Measurements from ENCODE around the gene NSFL1C. TPM values are rescaled to one million over a fixed set of nuclear protein-coding genes. Genes with fewer than 3 reads are reported as not detected.
"Not testable (repeated sequence)": the region's sequence is repeated elsewhere in the genome, so short reads cannot be mapped to it uniquely, and the experiment has no call there.

The NSFL1C gene
- total RNA-seq, 2 donors from 2014 or later = 67.4 to 76.0 TPM

GRCh38 chr20:1401451-1401907 is 65.2 kb downstream of the NSFL1C start:
- H3K9me3 ChIP-seq = no peaks in the 10 kb centered on the region
- intact Hi-C loops (cut with DNase I) = no loop called here
- no peak for DNase-seq
- H3K9ac ChIP-seq (ENCODE audit: low read depth in 2 of 2, low read length in 2 of 2) = peak overlapping the region in 1 of 2 donors; percentile 21
- no peaks in the 10 kb centered on the region for H3K27me3 ChIP-seq
- TF ChIP-seq CTCF (IDR thresholded peaks at IDR 0.05) = no peak
- peaks cover 5% of the 10 kb centered on the region for H3K4me1 ChIP-seq
- no peak overlapping the region for H3K4me3 ChIP-seq
- H3K36me3 ChIP-seq = no peaks in the 10 kb centered on the region
- H3K27ac ChIP-seq = no peak overlapping the region

GRCh38 chr20:1399678-1400366 is 66.8 kb downstream of the NSFL1C start:
- not testable (repeated sequence) for H3K9me3 ChIP-seq, H3K36me3 ChIP-seq, H3K4me3 ChIP-seq, H3K4me1 ChIP-seq, H3K27me3 ChIP-seq
- DNase-seq = peak; percentile 59
- peak overlapping the region in 1 of 2 donors; percentile 19 for H3K9ac ChIP-seq (ENCODE audit: low read depth in 2 of 2, low read length in 2 of 2)
- intact Hi-C loops (cut with DNase I) = loop anchor here (10.0 kb wide), 1 partner anchor 65 kb away; the partner anchor contains the start of gene NSFL1C
- H3K27ac ChIP-seq = peak overlapping the region; percentile 64

- not testable (repeated sequence) for H3K36me3 ChIP-seq; H3K27ac ChIP-seq; H3K27me3 ChIP-seq; H3K9me3 ChIP-seq; H3K9ac ChIP-seq (ENCODE audit: low read depth in 2 of 2, low read length in 2 of 2); DNase-seq; H3K4me1 ChIP-seq; H3K4me3 ChIP-seq
- peak; percentile 9 for TF ChIP-seq CTCF (IDR thresholded peaks at IDR 0.05)
- intact Hi-C loops (cut with DNase I) = loop anchor here (10.0 kb wide), 1 partner anchor 67 kb away; the partner anchor contains the start of gene NSFL1C
These were observed 68.5 kb downstream of the NSFL1C start for GRCh38 chr20:1398185-1398584.

GRCh38 chr20:1397710-1398109 is 68.9 kb downstream of the NSFL1C start:
- Histone ChIP-seq H3K27ac (no peak overlapping the region), H3K27me3 (no peaks in the 10 kb centered on the region), H3K9ac (ENCODE audit: low read depth in 2 of 2, low read length in 2 of 2) (no peak overlapping the region), H3K9me3 (no peaks in the 10 kb centered on the region), H3K4me1 (peaks cover 5% of the 10 kb centered on the region), H3K36me3 (no peaks in the 10 kb centered on the region), H3K4me3 (no peak overlapping the region)
- intact Hi-C loops (cut with DNase I) = loop anchor here (10.0 kb wide), 1 partner anchor 67 kb away; the partner anchor contains the start of gene NSFL1C
- peak; percentile 7 for TF ChIP-seq CTCF (IDR thresholded peaks at IDR 0.05)
- no peak for DNase-seq

DNA sequence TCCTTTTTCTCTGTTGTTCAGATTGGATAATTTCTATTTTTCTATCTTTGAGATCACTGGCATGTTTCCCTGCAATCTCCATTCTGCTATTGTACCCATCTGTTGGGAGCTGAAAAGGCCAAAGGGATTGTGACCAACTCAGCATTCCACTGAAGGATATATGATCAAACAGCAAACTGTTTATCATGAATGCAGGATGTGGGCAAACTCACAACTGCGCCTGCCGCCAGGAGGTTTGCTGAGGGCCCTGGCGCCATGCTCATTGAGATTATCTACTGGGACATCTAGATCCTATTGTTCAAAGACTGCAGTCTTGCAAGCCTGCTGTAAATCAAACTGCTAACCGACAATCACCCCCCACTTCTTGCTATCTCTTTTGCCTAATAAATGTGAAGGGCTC is 69.9 kb downstream of the NSFL1C start:
- no peak for TF ChIP-seq CTCF (IDR thresholded peaks at IDR 0.05)
- intact Hi-C loops (cut with DNase I) = loop anchor here (10.0 kb wide), 1 partner anchor 68 kb away; the partner anchor contains the start of gene NSFL1C
- Histone ChIP-seq H3K36me3 (no peaks in the 10 kb centered on the region), H3K27ac (no peak overlapping the region), H3K9me3 (no peaks in the 10 kb centered on the region), H3K4me3 (no peak overlapping the region), H3K4me1 (peaks cover 5% of the 10 kb centered on the region), H3K27me3 (no peaks in the 10 kb centered on the region), H3K9ac (ENCODE audit: low read depth in 2 of 2, low read length in 2 of 2) (no peak overlapping the region)
- no peak for DNase-seq

DNA sequence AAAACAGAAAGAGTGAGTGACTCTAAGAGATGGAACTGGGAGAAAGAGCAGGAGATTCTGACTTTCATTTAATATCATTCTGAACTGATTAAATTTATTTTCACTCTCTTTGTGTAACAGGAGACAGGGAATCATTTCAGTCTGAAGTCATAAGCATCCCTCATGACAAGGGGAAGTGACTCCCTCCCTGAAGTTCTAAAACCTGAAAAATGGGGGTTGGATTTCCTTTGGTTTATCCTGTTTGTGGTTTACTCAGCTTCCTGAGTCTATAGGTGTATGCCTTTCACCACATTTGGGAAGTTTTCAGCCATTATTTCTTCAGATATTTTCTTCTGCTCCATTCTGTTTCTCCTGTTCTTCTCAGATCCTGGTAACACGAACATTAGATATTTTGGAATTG is 70.4 kb downstream of the NSFL1C start:
- DNase-seq = no peak
- no peak for TF ChIP-seq CTCF (IDR thresholded peaks at IDR 0.05)
- Histone ChIP-seq H3K9me3 (no peaks in the 10 kb centered on the region), H3K27me3 (no peaks in the 10 kb centered on the region), H3K27ac (no peak overlapping the region), H3K36me3 (no peaks in the 10 kb centered on the region), H3K4me3 (no peak overlapping the region), H3K9ac (ENCODE audit: low read depth in 2 of 2, low read length in 2 of 2) (no peak overlapping the region), H3K4me1 (peaks cover 5% of the 10 kb centered on the region)
- intact Hi-C loops (cut with DNase I) = loop anchor here (10.0 kb wide), 1 partner anchor 69 kb away; the partner anchor contains the start of gene NSFL1C
